Neutrophil (primary cell): ENCODE measurements around the gene PRDX6.
"Not testable (repeated sequence)": the region's sequence is repeated elsewhere in the genome, so short reads cannot be mapped to it uniquely, and the experiment has no call there.

ENCODE experiments used
- H3K27ac ChIP-seq: fragments of 200-600 bp; sonication (generic); 2 replicates; pipeline ENCODE4 v1.5.1; 2016; ENCODE audit warnings: mild to moderate bottlenecking, moderate library complexity
- H3K27me3 ChIP-seq: fragments of 200-600 bp; sonication (generic); 2 replicates; pipeline ENCODE4 v1.6.0; 2016; ENCODE audit warnings: mild to moderate bottlenecking
- H3K36me3 ChIP-seq: fragments of 200-600 bp; sonication (generic); 2 replicates; pipeline ENCODE4 v1.5.1; 2017
- H3K4me1 ChIP-seq, 2 experiments: fragments of 200-600 bp in 1 of 2; sonication (generic) in 1 of 2; 1 replicate in 1 of 2; 2 replicates in 1 of 2; pipeline versions ENCODE4 v1.5.1 to v1.6.1; 2013 to 2016; ENCODE audit warnings: low read depth in 1 of 2, low read length in 1 of 2, mild to moderate bottlenecking in 1 of 2, moderate library complexity in 1 of 2; ENCODE audit not compliant: control insufficient read depth in 1 of 2, insufficient read depth in 1 of 2
- H3K4me3 ChIP-seq, 2 experiments: fragments of 200-600 bp in 1 of 2; sonication (generic) in 1 of 2; 1 replicate in 1 of 2; 2 replicates in 1 of 2; pipeline ENCODE4 v1.5.1; 2013 to 2016; ENCODE audit warnings: low read depth in 1 of 2, low read length in 1 of 2, mild to moderate bottlenecking in 1 of 2, moderate library complexity in 1 of 2
- H3K9me3 ChIP-seq: fragments of 200-600 bp; sonication (generic); 2 replicates; pipeline ENCODE4 v1.5.1; 2016
- TF ChIP-seq, protein P1 (sequence below): fragments of 200-600 bp; sonication (generic); IDR thresholded peaks from 2 replicates; pipeline ENCODE4 v1.5.1; 2016; ENCODE audit warnings: antibody characterized with exemption

PRDX6 gene

DNA sequence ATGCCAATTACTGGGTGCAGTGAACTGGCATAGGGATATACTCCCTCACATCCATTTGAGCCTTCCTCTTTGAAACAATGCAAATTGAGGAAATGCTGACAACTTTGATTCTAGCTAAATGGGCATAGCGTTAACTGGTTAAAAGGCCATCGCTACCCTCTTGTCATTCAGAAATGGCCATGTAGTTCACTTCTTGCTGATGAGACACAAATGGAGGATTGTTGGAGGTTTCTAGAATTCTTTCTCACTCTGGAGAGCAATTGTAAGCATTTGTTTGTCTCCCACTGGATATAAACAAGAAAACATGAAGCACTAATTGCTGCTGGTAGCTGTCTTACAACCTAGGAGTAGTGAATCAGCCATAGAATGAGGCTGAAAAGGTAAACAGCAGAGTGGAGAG lies 14.4 kb downstream of the PRDX6 start:
- Histone ChIP-seq H3K27ac (no peak overlapping the region), H3K36me3 (peaks cover 28% of the 10 kb centered on the region), H3K4me1 (no peaks in the 10 kb centered on the region), H3K9me3 (no peaks in the 10 kb centered on the region), H3K4me3 (no peak overlapping the region), H3K27me3 (no peaks in the 10 kb centered on the region)
- TF ChIP-seq, protein P1, sequence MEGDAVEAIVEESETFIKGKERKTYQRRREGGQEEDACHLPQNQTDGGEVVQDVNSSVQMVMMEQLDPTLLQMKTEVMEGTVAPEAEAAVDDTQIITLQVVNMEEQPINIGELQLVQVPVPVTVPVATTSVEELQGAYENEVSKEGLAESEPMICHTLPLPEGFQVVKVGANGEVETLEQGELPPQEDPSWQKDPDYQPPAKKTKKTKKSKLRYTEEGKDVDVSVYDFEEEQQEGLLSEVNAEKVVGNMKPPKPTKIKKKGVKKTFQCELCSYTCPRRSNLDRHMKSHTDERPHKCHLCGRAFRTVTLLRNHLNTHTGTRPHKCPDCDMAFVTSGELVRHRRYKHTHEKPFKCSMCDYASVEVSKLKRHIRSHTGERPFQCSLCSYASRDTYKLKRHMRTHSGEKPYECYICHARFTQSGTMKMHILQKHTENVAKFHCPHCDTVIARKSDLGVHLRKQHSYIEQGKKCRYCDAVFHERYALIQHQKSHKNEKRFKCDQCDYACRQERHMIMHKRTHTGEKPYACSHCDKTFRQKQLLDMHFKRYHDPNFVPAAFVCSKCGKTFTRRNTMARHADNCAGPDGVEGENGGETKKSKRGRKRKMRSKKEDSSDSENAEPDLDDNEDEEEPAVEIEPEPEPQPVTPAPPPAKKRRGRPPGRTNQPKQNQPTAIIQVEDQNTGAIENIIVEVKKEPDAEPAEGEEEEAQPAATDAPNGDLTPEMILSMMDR: no peak

DNA sequence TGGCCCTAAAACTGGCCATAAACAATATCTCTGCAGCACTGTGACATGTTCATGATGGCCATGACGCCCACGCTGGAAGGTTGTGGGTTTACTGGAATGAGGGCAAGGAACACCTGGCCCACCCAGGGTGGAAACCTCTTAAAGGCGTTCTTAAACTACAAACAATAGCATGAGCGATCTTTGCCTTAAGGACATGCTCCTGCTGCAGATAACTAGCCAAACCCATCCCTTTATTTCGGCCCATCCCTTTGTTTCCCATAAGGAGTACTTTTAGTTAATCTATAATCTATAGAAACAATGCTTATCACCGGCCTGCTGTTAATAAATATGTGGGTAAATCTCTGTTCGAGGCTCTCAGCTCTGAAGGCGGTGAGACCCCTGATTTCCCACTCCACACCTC lies 16.0 kb downstream of the PRDX6 start:
- not testable (repeated sequence) for H3K4me1 ChIP-seq, H3K4me3 ChIP-seq, H3K27ac ChIP-seq, H3K27me3 ChIP-seq, H3K9me3 ChIP-seq
- H3K36me3 ChIP-seq: peaks cover 12% of the 10 kb centered on the region

DNA sequence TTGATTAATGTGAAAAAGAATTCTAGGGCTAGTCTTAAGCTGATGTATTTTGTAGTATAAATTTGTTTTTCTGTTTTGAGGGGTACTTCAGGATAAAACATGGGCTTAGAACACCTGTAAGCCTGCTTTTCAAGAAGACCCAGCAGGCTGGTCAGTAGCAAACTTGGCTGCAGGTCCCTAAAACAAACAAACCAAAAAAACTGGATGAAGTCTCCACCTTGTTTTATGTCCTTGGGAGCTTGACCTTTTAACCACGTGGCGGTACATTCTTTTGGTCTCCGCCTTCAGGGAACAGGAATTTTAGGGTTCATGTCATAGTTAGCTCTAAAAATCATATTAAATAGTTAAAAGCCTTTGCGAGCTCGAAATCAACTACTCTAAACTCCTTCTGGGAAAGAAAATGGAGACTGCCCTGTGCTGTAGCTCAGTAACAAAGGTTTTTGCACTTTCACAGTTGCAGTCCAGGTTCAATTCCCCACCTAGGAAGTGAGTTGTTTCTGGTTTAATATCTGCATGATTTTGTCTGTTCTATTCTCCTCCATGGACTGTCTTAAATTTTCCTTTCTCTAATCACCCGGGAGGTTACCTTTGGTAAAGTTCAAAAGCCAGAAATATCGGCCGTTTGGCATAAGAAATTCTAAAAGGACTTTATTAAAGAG lies 18.6 kb downstream of the PRDX6 start:
- TF ChIP-seq, protein P1: no peak
- H3K27ac ChIP-seq: no peak overlapping the region
- no peaks in the 10 kb centered on the region for H3K36me3 ChIP-seq
- H3K27me3 ChIP-seq: no peaks in the 10 kb centered on the region
- no peaks in the 10 kb centered on the region for H3K9me3 ChIP-seq
- H3K4me1 ChIP-seq: no peaks in the 10 kb centered on the region
- H3K4me3 ChIP-seq: no peak overlapping the region

DNA sequence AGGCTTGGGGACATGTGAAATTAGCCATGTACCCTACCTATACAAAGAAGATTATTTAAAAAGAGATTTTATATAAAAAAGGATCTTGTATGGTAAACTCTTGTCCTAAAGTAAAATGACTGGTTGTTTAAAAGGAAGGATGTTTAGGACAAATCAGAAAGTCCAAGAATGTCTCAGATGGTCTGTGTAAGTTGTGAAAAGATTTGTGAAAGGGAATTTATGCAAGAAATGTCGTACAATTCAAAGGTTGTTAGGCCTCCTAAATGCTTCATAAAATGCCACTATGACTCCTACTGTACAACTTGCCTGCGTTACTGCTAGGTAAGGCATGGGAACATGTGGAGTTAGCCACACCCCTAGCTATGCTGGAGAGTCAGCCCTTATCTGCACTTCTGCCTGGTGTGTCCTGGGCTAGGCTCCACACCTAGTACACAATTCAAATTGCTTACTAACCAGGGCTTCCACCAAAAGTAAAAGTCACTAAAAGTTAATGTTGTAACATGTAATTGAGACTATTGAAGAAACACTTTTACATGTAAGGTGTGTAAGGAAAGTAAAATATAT lies 19.7 kb downstream of the PRDX6 start:
- TF ChIP-seq, protein P1: no peak
- no peaks in the 10 kb centered on the region for H3K27me3 ChIP-seq
- no peak overlapping the region for H3K27ac ChIP-seq
- no peaks in the 10 kb centered on the region for H3K9me3 ChIP-seq
- no peaks in the 10 kb centered on the region for H3K4me1 ChIP-seq
- H3K36me3 ChIP-seq: no peaks in the 10 kb centered on the region
- H3K4me3 ChIP-seq: no peak overlapping the region

DNA sequence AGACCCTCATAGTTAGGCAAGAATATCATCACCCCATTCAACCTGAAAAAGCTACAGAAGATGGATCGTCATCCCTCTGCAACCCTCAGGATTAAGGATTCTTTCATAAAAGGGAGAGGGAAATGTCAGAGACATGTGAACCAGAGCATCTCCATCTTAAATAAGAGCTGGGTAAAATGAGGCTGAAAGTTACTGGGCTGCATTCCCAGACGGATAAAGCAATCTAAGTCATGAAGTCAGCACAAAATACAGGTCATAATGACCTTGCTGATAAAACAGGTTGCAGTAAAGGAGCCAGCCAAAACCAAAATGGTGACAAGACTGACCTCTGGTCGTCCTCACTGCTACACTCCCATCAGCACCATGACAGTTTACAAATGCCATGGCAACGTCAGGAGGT lies 22.6 kb downstream of the PRDX6 start:
- no peaks in the 10 kb centered on the region for H3K4me1 ChIP-seq
- TF ChIP-seq, protein P1: no peak
- H3K9me3 ChIP-seq: no peaks in the 10 kb centered on the region
- no peak overlapping the region for H3K27ac ChIP-seq
- H3K4me3 ChIP-seq: no peak overlapping the region
- no peaks in the 10 kb centered on the region for H3K27me3 ChIP-seq
- no peaks in the 10 kb centered on the region for H3K36me3 ChIP-seq

DNA sequence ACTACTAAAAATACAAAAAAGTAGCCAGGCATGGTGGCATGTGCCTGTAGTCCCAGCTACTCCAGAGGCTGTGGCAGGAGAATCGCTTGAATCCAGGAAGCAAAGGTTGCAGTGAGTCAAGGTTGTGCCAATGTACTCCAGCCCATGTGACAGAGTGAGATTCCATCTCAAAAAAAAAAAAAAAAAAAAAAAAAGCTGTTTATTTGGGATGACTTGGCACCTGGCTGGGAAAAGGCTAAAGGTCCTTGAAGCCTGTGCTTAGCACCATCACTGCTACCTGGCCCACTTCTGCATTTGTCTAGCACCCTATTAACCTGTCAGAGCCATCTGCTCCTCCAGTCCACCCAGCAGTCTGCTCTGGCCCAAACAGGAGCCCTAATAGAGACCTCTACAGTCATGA lies 25.0 kb downstream of the PRDX6 start:
- Histone ChIP-seq H3K36me3 (no peaks in the 10 kb centered on the region), H3K9me3 (no peaks in the 10 kb centered on the region), H3K27me3 (no peaks in the 10 kb centered on the region), H3K4me3 (no peak overlapping the region), H3K4me1 (no peaks in the 10 kb centered on the region), H3K27ac (no peak overlapping the region)
- TF ChIP-seq, protein P1: no peak
